Epithelial cell of prostate (primary cell): ENCODE measurements around the gene AQP12A.

Experiments used
- DNase-seq: peaks from one replicate; pipeline ENCODE4 v3.0.0-alpha.2; 2011; ENCODE audit warnings: low read depth, low spot score
- H3K27ac ChIP-seq: fragments of 450-650 bp; 2 replicates; pipeline ENCODE4 v1.5.1; 2017; ENCODE audit warnings: mild to moderate bottlenecking

The AQP12A gene

GRCh38 chr2:240719676-240720545 is 28.2 kb downstream of the AQP12A start:
- H3K27ac ChIP-seq, result no peak overlapping the region
- no peak for DNase-seq

DNA sequence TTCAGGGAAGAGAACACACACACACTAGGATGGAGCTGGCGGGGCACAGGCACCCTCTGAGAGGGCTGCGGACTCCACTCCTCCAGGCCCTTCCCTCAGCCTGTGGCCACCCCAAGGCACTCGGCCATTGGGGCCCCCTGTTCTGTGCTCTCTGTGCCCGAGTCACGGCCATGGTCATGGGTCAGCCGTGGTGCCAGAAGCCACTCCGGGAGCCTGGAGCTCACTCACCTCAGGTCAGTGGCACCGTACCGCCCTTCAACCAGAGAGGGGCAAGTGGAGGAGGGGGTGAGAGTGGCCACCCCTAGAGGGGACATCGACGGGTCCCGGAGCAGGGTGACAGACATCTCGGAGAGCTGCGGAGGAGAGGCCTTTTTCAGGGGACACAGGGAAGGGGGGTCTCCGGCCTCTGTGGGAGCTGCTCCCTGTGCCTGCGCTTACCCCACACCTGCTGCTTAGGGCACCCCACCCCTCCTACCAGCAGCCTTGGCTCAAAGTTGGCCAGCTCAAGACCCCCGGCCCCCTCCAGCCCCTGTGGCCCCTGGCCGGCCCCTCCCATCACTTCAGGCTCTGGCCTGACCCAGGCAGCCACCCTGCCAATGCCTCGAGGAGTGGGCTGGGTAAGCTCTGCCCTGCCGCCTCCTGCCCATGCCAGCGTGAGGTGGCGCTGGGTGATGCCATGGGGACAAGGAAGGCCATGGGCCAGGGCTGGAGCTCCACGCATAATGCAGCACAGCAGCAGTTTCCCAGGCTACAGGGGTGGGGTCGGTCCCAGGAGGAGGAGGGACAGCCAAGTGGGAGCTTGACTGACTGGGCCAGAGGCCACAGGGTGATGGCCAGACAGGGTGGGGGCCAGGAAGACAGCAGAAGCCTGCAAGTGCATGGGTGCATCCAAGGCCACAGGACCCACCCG is 29.3 kb downstream of the AQP12A start:
- H3K27ac ChIP-seq, result no peak overlapping the region
- no peak for DNase-seq

GRCh38 chr2:240721596-240722180 is 30.0 kb downstream of the AQP12A start:
- H3K27ac ChIP-seq, result no peak overlapping the region
- no peak for DNase-seq

DNA sequence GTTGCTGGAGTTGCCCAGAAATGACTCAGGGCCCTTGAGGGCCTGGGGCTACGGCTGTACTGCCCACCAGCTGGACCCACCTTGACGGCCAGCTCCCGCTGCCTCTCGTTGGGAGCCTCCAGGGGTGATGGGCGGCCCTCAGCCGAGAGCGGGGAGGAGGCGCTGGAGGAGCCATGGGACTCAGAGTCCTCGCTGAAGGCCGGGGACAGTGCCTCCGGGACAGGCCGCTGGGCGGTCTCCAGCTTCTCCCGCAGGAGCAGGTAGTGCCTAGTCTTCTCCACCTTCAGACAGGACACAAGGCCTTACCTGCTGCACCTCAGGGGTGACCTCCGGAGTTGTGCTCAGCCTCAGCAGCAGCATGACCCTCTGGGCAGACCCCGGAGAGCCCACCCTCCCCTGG is 30.7 kb downstream of the AQP12A start:
- DNase-seq, result no peak
- no peak overlapping the region for H3K27ac ChIP-seq

DNA sequence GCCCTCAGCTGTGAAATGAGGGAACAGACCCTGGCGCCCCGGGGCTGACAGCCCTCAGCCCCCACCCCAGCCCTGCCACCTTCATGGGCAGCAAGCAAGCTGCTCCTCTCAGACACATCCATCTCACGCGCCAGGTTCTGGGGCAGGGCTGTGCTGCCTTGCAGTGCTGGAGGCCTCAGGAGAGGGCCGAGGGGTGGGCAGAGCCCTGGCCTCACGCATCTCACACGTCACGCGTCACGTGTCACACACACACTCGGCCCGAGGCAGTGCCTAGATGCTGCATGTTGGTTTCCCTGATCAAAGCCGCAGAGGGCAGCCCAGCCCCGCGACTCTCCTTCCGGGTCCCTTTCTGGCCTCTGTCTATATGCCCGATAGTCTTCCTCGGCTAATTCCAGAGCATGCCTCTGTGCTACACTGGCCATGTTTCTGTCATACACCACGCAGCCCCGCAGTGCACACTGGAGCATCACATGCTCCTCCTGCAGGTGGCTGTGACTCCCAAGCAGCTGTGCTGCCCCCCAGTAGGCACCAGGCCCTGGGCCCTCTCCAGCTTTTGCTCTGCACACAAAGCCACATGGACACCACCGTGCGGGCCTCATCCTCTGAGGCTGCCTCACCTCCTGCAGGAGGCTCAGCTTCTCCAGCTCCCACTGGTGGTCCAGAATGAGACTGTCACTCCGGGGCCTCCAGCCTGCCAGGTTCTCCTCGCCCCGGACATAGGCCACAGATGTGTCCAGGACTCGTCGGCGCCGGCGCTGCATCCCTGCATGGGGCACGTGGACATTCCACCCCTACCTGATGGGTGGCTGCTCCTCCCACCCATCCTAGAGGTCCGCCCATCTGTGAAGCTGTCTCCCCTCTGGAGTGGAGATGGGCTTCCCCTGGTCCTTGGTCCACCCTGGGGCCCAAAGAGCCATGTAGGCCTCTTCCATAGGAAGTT is 31.4 kb downstream of the AQP12A start:
- no peak for DNase-seq

DNA sequence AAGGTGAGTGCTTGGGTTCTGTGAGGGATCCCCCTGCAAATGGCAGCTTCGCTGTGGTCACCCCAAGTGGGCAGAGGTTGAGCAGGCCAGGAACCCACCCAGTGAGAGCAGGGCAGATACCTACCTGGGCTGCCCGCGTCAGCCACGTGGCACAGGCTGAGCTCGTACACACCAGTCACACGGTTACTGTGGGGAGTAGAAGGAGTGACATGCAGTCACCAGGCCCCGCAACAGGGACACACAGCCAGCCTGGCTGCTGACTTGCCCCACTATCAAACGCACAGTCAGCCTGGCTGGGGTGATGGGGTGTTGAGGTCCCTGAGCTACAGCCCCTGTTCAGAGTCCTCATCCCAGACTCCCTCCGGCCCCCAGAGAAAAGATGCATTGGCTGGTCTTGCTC is 32.2 kb downstream of the AQP12A start:
- no peak overlapping the region for H3K27ac ChIP-seq
- DNase-seq, result no peak

More for the DNA sequence above, 31.4 kb downstream of the AQP12A start:
- no peak overlapping the region for H3K27ac ChIP-seq

- no peak overlapping the region for H3K27ac ChIP-seq
These were observed 32.8 kb downstream of the AQP12A start for GRCh38 chr2:240724431-240724830.

GRCh38 chr2:240725266-240725665 is 33.6 kb downstream of the AQP12A start:
- H3K27ac ChIP-seq, result no peak overlapping the region
- DNase-seq, result no peak

More at GRCh38 chr2:240724431-240724830, 32.8 kb downstream of the AQP12A start:
- no peak for DNase-seq

DNA sequence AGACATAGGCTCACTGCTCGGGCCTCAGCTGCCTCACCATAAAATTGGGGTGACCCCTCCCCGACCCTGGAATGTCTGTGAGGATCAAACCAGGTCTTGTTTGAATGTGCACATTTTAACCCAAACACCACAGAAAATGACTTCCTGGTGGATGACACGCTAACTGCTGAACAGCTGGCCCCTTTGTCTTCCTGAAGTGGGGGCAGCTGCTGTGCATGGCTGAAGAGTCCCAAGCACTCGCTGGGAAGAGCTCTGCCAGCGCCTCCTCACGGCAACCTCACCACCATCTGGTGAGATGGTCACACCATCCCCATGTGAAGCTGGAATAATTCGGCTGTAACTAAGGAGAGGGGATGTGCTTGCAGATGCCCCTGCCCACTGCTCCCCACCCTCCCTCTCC is 34.0 kb downstream of the AQP12A start:
- no peak overlapping the region for H3K27ac ChIP-seq
- no peak for DNase-seq

DNA sequence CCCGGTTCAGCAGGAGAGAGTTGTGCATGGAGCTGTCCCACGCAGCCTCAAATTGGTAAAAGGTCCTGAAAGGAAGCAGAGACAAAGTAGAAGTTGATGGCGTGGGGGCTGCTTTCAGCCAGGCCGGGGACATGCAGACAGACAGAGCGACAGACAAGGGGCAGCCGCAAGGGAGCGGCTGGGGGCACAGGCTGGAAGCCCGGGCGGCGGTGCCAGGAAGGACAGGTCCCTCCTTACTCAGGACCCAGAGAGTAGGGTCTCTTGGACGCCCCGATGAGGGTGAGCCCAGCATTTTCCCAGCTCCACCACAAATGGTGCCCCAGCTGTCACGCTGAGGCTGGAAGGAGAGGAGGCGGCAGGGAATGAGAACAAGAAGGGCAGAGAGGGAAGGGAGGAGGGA is 35.2 kb downstream of the AQP12A start:
- H3K27ac ChIP-seq, result no peak overlapping the region
- DNase-seq, result no peak

DNA sequence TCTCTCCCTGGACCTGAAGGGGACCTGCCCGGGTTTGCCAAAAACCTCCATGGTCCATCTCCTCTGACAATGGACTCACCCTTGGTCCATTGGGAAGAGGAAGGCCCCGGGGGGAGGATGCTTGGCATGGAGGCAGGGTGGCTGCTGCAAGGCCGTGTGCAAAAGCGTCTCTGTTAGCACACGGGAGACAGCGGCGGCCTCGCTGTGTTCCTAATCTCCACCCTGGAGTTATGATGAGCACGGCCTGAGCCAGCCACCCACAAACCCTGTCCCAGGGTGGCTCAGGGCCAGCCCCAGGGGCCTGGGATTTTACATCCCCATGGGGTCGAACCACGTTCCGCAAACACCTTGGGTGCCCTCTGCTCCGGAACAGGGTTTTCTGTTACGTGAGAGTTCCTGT is 35.8 kb downstream of the AQP12A start:
- DNase-seq, result no peak
- H3K27ac ChIP-seq, result no peak overlapping the region

- H3K27ac ChIP-seq, result no peak overlapping the region
- DNase-seq, result no peak
These were observed 36.2 kb downstream of the AQP12A start for GRCh38 chr2:240727913-240728312.

GRCh38 chr2:240728361-240728760 is 36.7 kb downstream of the AQP12A start:
- no peak for DNase-seq

DNA sequence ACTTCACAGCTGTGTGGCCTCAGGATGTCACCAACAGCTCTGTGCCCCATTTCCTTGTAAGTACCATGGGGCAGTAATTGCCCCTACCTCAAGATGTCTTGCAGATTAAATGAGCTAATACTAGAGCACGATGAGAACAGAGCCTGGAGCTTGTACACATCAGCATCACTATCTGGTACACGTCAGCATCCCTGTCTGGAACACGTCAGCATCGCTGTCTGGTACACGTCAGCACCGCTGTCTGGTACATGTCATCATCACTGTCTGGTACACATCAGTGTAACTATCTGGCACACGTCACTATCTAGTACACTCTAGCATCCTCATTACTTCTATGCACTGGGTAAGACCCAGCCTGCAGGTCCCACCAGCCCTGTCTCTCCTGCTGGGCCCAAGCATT is 37.2 kb downstream of the AQP12A start:
- H3K27ac ChIP-seq, result no peak overlapping the region
- no peak for DNase-seq

More at GRCh38 chr2:240728361-240728760, 36.7 kb downstream of the AQP12A start:
- no peak overlapping the region for H3K27ac ChIP-seq

DNA sequence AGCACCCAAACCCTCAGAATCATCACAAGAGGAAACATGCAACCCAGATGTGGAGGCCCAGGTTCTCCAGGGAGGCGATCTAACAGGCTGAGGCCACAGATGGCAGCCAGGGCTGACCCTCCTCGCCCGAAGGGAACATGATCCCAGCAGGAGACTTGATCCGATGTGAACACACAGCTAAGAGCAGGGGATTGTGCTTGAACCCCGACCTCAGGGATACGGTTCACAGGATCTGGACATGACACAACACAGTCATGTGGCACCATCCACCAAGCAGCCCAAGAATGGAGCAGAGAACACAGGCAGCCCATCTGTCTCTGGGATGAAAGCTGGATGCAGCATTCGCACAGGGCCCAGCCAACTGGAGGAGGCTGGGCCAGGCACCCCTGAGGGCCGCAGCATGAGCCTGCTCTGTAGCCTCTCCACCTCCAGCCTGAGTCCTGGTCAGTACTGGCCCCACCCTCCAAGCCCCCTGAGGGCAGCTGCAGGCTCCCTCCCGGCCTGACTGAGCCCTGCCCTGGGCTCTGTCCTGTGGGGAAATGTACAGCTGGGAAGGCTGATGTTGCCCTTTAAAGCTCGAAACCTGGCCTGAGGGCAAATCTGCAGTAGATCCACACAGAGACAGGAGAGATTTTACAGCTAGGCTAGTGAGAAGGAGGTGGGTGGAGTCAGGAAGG is 39.0 kb downstream of the AQP12A start:
- H3K27ac ChIP-seq, result no peak overlapping the region
- no peak for DNase-seq

- no peak for DNase-seq
- H3K27ac ChIP-seq, result no peak overlapping the region
These were observed 39.5 kb downstream of the AQP12A start for GRCh38 chr2:240731178-240731545.

- H3K27ac ChIP-seq, result no peak overlapping the region
- DNase-seq, result no peak
These were observed 40.5 kb downstream of the AQP12A start for GRCh38 chr2:240732184-240732583.

DNA sequence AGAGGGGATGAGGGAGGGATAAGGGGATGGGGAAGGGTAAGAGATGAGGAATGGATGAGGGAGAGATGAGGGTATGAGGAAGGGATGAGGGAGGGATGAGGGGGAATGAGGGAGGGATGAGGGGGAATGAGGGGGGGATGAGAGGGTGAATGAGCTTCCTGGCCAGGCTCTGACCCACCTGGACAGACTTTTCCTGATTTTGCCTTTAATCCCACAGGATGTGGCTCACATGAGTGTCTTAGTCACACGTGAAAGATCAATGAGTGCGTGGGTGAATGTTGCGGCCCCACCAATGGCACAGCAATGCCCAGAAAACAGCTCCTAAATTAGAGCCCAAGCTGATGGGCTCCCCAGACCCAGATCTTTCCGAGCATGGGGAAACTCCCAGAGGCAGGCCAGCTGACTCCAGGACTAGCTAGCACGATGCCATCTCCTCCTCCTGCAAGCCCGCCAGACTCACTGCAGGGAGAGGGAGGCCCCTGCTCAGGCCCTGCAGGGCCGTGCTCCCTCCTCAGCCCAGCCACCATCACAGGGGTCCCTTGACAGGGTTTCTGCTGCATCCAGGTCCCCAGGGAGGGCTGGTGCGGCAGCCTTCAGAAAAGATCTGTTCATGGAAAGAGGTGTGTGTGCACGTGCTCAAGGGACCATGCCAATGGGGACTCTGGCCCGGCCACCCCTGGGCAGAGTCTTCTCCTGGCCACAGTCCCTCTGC is 41.4 kb downstream of the AQP12A start:
- DNase-seq, result no peak
- H3K27ac ChIP-seq, result no peak overlapping the region
